ENCODE measurements around the gene CYP4A11.
"Not testable (repeated sequence)": the region's sequence is repeated elsewhere in the genome, so short reads cannot be mapped to it uniquely, and the experiment has no call there.

CYP4A11 gene

GRCh38 chr1:46961066-46961758, 19.9 kb upstream of the CYP4A11 start:
- no peak for TF ChIP-seq CTCF (IDR thresholded peaks at IDR 0.05)
- Histone ChIP-seq H3K27me3 (no peaks in the 10 kb centered on the region), H3K4me3 (ENCODE audit: low read depth in 1 of 2, low read length in 1 of 2) (no peak overlapping the region)

GRCh38 chr1:46960250-46960649, 19.0 kb upstream of the CYP4A11 start:
- no peak overlapping the region for H3K4me3 ChIP-seq (ENCODE audit: low read depth in 1 of 2, low read length in 1 of 2)
- H3K27ac ChIP-seq: no peak overlapping the region
- no peaks in the 10 kb centered on the region for H3K36me3 ChIP-seq
- TF ChIP-seq CTCF (IDR thresholded peaks at IDR 0.05): no peak
- H3K27me3 ChIP-seq: no peaks in the 10 kb centered on the region
- no peaks in the 10 kb centered on the region for H3K9me3 ChIP-seq
- no peaks in the 10 kb centered on the region for H3K4me1 ChIP-seq (ENCODE audit: control insufficient read depth in 1 of 2, insufficient read depth in 1 of 2, low read depth in 1 of 2, low read length in 1 of 2)

More at GRCh38 chr1:46961066-46961758, 19.9 kb upstream of the CYP4A11 start:
- H3K27ac ChIP-seq: no peak overlapping the region
- H3K4me1 ChIP-seq (ENCODE audit: control insufficient read depth in 1 of 2, insufficient read depth in 1 of 2, low read depth in 1 of 2, low read length in 1 of 2): no peaks in the 10 kb centered on the region
- no peaks in the 10 kb centered on the region for H3K9me3 ChIP-seq
- H3K36me3 ChIP-seq: no peaks in the 10 kb centered on the region

GRCh38 chr1:46955116-46955515, 13.8 kb upstream of the CYP4A11 start:
- not testable (repeated sequence) for H3K36me3 ChIP-seq, H3K9me3 ChIP-seq, H3K27me3 ChIP-seq

GRCh38 chr1:46953847-46954246, 12.6 kb upstream of the CYP4A11 start:
- not testable (repeated sequence) for H3K4me1 ChIP-seq (ENCODE audit: control insufficient read depth in 1 of 2, insufficient read depth in 1 of 2, low read depth in 1 of 2, low read length in 1 of 2); H3K27ac ChIP-seq; H3K9me3 ChIP-seq; H3K4me3 ChIP-seq (ENCODE audit: low read depth in 1 of 2, low read length in 1 of 2); H3K27me3 ChIP-seq; H3K36me3 ChIP-seq

More at GRCh38 chr1:46955116-46955515, 13.8 kb upstream of the CYP4A11 start:
- not testable (repeated sequence) for H3K4me1 ChIP-seq (ENCODE audit: control insufficient read depth in 1 of 2, insufficient read depth in 1 of 2, low read depth in 1 of 2, low read length in 1 of 2); H3K4me3 ChIP-seq (ENCODE audit: low read depth in 1 of 2, low read length in 1 of 2); H3K27ac ChIP-seq

- H3K4me3 ChIP-seq (ENCODE audit: low read depth in 1 of 2, low read length in 1 of 2); H3K27ac ChIP-seq; H3K27me3 ChIP-seq; H3K9me3 ChIP-seq; H3K36me3 ChIP-seq; H3K4me1 ChIP-seq (ENCODE audit: control insufficient read depth in 1 of 2, insufficient read depth in 1 of 2, low read depth in 1 of 2, low read length in 1 of 2): not testable (repeated sequence)
Measured at GRCh38 chr1:46949417-46949666, 8.1 kb upstream of the CYP4A11 start.

- H3K36me3 ChIP-seq: no peaks in the 10 kb centered on the region
- no peaks in the 10 kb centered on the region for H3K27me3 ChIP-seq
- TF ChIP-seq CTCF (IDR thresholded peaks at IDR 0.05): no peak
- H3K4me1 ChIP-seq (ENCODE audit: control insufficient read depth in 1 of 2, insufficient read depth in 1 of 2, low read depth in 1 of 2, low read length in 1 of 2): peaks cover 0 to 3% of the 10 kb centered on the region in 2 experiments
- H3K27ac ChIP-seq: no peak overlapping the region
- H3K4me3 ChIP-seq (ENCODE audit: low read depth in 1 of 2, low read length in 1 of 2): no peak overlapping the region
- H3K9me3 ChIP-seq: no peaks in the 10 kb centered on the region
Measured at GRCh38 chr1:46948629-46949416, 7.5 kb upstream of the CYP4A11 start.

GRCh38 chr1:46947706-46948105, 6.4 kb upstream of the CYP4A11 start:
- not testable (repeated sequence) for H3K4me1 ChIP-seq (ENCODE audit: control insufficient read depth in 1 of 2, insufficient read depth in 1 of 2, low read depth in 1 of 2, low read length in 1 of 2); H3K27me3 ChIP-seq; H3K36me3 ChIP-seq; H3K27ac ChIP-seq; H3K9me3 ChIP-seq; H3K4me3 ChIP-seq (ENCODE audit: low read depth in 1 of 2, low read length in 1 of 2)

All from neutrophil (primary cell).